CD4-positive, alpha-beta memory T cell (primary cell): ENCODE results near the gene THSD4. TPM values are rescaled to one million over a fixed set of nuclear protein-coding genes. Genes with fewer than 3 reads are reported as not detected.

Source experiments
- CTCF ChIA-PET: fragments of 350-600 bp; sonication (Branson Sonifier 250); formaldehyde crosslinking; loops from one replicate; lab custom pipeline; 2021; ENCODE audit warnings: inconsistent platforms; ENCODE audit not compliant: partially characterized antibody; lab: Charles Lee
- POLR2A ChIA-PET: fragments of 350-600 bp; sonication (Branson Sonifier 250); formaldehyde crosslinking; loops from one replicate; lab custom pipeline; 2021; ENCODE audit not compliant: partially characterized antibody; lab: Charles Lee
- DNase-seq, 5 donors: peaks; one replicate each; pipeline versions ENCODE4 v3.0.0 to v3.0.0-alpha.2; 2020 to 2022; ENCODE audit warnings: mixed read lengths in 1 of 5
- H3K27ac ChIP-seq: one replicate; pipeline ENCODE4 v1.7.0; 2013; ENCODE audit warnings: low read depth, low read length
- H3K27me3 ChIP-seq: 2 replicates; pipeline ENCODE4 v1.7.0; 2013; ENCODE audit warnings: mild to moderate bottlenecking, low read length, moderate library complexity; ENCODE audit not compliant: insufficient read depth
- H3K36me3 ChIP-seq: 2 replicates; pipeline ENCODE4 v1.7.0; 2013; ENCODE audit warnings: mild to moderate bottlenecking, low read length, moderate library complexity; ENCODE audit not compliant: insufficient read depth
- H3K4me1 ChIP-seq: 2 replicates; pipeline ENCODE4 v1.7.0; 2013; ENCODE audit warnings: mild to moderate bottlenecking, low read length, moderate library complexity; ENCODE audit not compliant: insufficient read depth
- H3K4me3 ChIP-seq, 2 donors: one replicate each; pipeline ENCODE4 v1.7.0; 2013; ENCODE audit warnings: low read length in 2 of 2, mild to moderate bottlenecking in 1 of 2
- H3K9me3 ChIP-seq, 2 donors: one replicate each; pipeline ENCODE4 v1.7.0; 2013; ENCODE audit warnings: low read length in 2 of 2, control low read depth in 1 of 2; ENCODE audit not compliant: control insufficient read depth in 1 of 2
- H3K27ac Mint-ChIP-seq, 7 donors: one replicate each; pipeline ENCODE4 v1.8.0; 2020 to 2021; ENCODE audit warnings: mixed read lengths in 7 of 7, mild to moderate bottlenecking in 6 of 7, inconsistent platforms in 3 of 7, moderate library complexity in 3 of 7
- H3K27me3 Mint-ChIP-seq, 2 donors: one replicate each; pipeline ENCODE4 v1.8.0; 2020 to 2021; ENCODE audit warnings: mixed read lengths in 2 of 2
- H3K36me3 Mint-ChIP-seq, 2 donors: one replicate each; pipeline ENCODE4 v1.8.0; 2020 to 2021; ENCODE audit warnings: mixed read lengths in 2 of 2, inconsistent platforms in 1 of 2, mild to moderate bottlenecking in 1 of 2
- H3K4me1 Mint-ChIP-seq, 4 donors: one replicate each; pipeline ENCODE4 v1.8.0; 2020 to 2021; ENCODE audit warnings: mixed read lengths in 4 of 4, mild to moderate bottlenecking in 1 of 4
- H3K4me3 Mint-ChIP-seq, 8 donors: one replicate each; pipeline ENCODE4 v1.8.0; 2020 to 2021; ENCODE audit warnings: mixed read lengths in 8 of 8, mild to moderate bottlenecking in 7 of 8, moderate library complexity in 6 of 8, inconsistent platforms in 3 of 8
- H3K9me3 Mint-ChIP-seq, 8 donors: one replicate each; pipeline ENCODE4 v1.8.0; 2020 to 2021; ENCODE audit warnings: mixed read lengths in 8 of 8, mild to moderate bottlenecking in 5 of 8, inconsistent platforms in 3 of 8, moderate library complexity in 1 of 8
- intact Hi-C: fragments of 100-400 bp; cut with micrococcal nuclease; formaldehyde crosslinking; loops from one replicate; pipeline ENCODE4 v1.15.1; 2023
- polyA plus RNA-seq, 2 donors: library from polyadenylated mRNA; unstranded; fragments of 300-500 nt; fragmentation: Illumina TruSeq; gene quantifications; one replicate each; pipeline ENCODE4 v1.2.3, GENCODE V29; 2021
- total RNA-seq, 2 experiments: library from RNA; stranded (reverse); gene quantifications; one replicate each; pipeline ENCODE4 v1.2.3, GENCODE V29; 2021

THSD4 gene
- total and polyA plus RNA-seq, 4 experiments from 2014 or later: not detected

DNA sequence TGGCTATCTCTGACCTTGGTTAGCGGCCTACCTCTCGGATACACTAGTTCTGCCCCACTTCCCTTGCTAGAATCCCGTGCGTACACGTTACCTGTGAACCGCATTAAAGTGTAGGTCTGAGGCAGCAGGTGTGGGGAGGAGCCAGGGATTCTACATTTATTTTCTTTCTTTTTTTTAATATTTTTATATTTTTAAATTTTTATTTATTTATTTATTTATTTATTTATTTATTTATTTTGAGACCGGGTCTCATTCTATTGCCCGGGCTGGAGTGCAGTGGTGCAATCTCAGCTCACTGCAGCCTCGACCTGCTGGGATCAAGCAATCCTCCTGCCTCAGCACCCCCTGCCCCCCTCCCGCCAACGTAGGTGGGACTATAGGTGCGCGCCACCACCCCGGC, 634.2 kb downstream of the THSD4 start:
- Mint-ChIP-seq H3K4me1 (peaks cover 0 to 3% (median 0%) of the 10 kb centered on the region in 4 donors), H3K27ac (no peak overlapping the region), H3K9me3 (no peaks in the 10 kb centered on the region), H3K27me3 (peaks cover 8 to 13% of the 10 kb centered on the region in 2 donors), H3K4me3 (no peak overlapping the region), H3K36me3 (no peaks in the 10 kb centered on the region)
- no peaks in the 10 kb centered on the region for H3K9me3 ChIP-seq
- intact Hi-C loops: no loop called here
- ChIA-PET POLR2A (no interaction called here), CTCF (no interaction called here)
- H3K36me3 ChIP-seq: no peaks in the 10 kb centered on the region
- no peaks in the 10 kb centered on the region for H3K27me3 ChIP-seq
- no peak for DNase-seq
- H3K4me1 ChIP-seq: no peaks in the 10 kb centered on the region
- no peak overlapping the region for H3K27ac ChIP-seq
- H3K4me3 ChIP-seq: no peak overlapping the region

DNA sequence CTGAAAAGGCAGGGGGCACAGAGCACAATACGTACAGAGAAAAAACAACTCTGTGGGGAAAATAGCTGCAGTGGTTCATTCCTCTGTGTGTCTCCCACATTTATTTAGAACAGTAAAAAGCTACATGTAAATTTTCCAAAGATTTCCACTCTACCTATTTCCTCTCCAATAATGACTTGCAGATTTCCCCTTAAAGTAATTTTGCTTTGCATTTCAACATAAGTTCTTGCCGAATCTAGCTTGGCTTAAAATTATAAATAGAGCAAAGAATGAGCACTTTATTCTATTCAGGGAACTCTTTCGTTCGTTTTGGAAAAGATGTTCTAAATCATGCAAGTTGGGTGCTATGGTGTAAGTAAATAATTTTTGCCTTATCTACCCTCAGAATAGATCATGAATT, 636.9 kb downstream of the THSD4 start:
- peaks cover 0 to 3% (median 0%) of the 10 kb centered on the region in 8 donors for H3K9me3 Mint-ChIP-seq
- CTCF ChIA-PET: interaction anchor here (1.7 to 3.9 kb wide), 4 partner anchors 9 to 404 kb away, joined by 4 to 34 read pairs (median 6); no protein-coding TSS in a partner anchor
- no peak overlapping the region for H3K4me3 Mint-ChIP-seq

DNA sequence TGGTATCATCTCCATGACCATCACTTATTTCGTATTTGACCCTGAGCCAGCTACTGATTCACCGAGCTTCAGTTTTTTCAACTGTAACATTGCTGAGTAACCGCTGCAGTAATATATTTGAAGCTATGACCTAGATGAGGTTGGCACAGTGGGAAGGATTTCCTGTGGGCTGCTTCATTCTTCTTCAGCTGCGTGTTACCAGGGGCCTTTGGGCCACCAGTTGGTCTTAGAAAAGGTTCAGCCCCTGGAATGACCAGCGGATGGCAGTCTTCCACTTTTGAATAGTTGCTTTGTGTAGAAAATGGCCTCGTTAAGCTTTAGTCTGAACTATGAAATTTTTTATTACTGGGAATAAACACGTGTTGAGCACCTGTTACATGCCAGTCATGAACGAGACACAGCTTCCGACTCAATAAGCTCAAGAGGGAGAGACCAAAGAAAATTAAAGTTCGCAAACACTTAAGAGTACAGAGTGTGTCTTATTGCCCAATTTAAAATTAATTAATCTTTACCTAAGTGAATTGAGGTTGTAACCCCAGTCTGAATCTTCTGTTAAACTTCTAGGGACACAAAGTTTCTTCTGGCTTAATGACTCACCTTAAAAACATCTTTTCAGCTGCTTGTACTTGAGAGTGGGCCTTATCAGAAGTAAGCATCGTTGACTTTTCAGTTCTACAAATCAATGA, 637.5 kb downstream of the THSD4 start:
- no peaks in the 10 kb centered on the region for H3K27me3 ChIP-seq
- H3K4me1 ChIP-seq: no peaks in the 10 kb centered on the region
- H3K27ac Mint-ChIP-seq: no peak overlapping the region
- peaks cover 11 to 22% of the 10 kb centered on the region in 2 donors for H3K27me3 Mint-ChIP-seq
- DNase-seq: no peak
- H3K9me3 Mint-ChIP-seq: peaks cover 0 to 3% (median 0%) of the 10 kb centered on the region in 8 donors
- H3K4me3 ChIP-seq: no peak overlapping the region
- H3K4me1 Mint-ChIP-seq: peaks cover 0 to 3% (median 0%) of the 10 kb centered on the region in 4 donors
- H3K36me3 Mint-ChIP-seq: no peaks in the 10 kb centered on the region
- H3K9me3 ChIP-seq: no peaks in the 10 kb centered on the region
- intact Hi-C loops: no loop called here
- H3K27ac ChIP-seq: no peak overlapping the region
- no peak overlapping the region for H3K4me3 Mint-ChIP-seq
- ChIA-PET POLR2A (no interaction called here), CTCF (interaction anchor here (1.3 to 3.9 kb wide), 3 partner anchors 9 to 403 kb away, joined by 3 to 34 read pairs (median 5); no protein-coding TSS in a partner anchor)
- no peaks in the 10 kb centered on the region for H3K36me3 ChIP-seq

More for the DNA sequence above, 636.9 kb downstream of the THSD4 start:
- no peaks in the 10 kb centered on the region for H3K4me1 ChIP-seq
- no peak for DNase-seq
- no peaks in the 10 kb centered on the region for H3K9me3 ChIP-seq
- Mint-ChIP-seq H3K27me3 (peaks cover 11 to 23% of the 10 kb centered on the region in 2 donors), H3K36me3 (no peaks in the 10 kb centered on the region), H3K4me1 (peaks cover 0 to 3% (median 0%) of the 10 kb centered on the region in 4 donors), H3K27ac (peak overlapping the region in 1 of 7 donors; percentile 25)
- intact Hi-C loops: no loop called here
- no peak overlapping the region for H3K27ac ChIP-seq
- H3K36me3 ChIP-seq: no peaks in the 10 kb centered on the region
- no peaks in the 10 kb centered on the region for H3K27me3 ChIP-seq
- POLR2A ChIA-PET: no interaction called here
- no peak overlapping the region for H3K4me3 ChIP-seq

DNA sequence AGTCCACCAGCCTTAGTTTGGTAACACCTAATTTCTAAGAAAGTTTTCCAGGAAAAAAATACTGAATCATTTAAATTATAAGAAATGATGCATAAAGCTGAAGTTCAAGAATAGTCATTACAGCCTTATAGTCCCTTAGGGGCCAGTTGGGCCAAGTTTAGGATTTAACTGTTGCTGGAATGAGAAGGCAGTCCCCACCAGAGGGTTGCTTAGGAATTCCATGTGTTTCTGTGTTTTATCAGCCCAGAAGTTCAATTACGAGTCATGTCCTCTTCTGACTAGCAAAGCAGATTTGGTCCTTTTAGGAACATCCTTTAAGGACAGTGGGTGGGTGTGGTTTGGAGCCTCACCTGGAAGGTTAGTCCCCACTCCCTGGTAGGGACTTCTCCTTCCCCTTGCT, 638.1 kb downstream of the THSD4 start:
- no peaks in the 10 kb centered on the region for H3K4me1 ChIP-seq
- no peaks in the 10 kb centered on the region for H3K36me3 ChIP-seq
- no peaks in the 10 kb centered on the region for H3K9me3 ChIP-seq
- ChIA-PET CTCF (interaction anchor here (1.3 to 3.9 kb wide), 2 partner anchors 10 to 403 kb away, joined by 3 to 34 read pairs; no protein-coding TSS in a partner anchor), POLR2A (no interaction called here)
- H3K9me3 Mint-ChIP-seq: peaks cover 0 to 3% (median 0%) of the 10 kb centered on the region in 8 donors
- H3K27me3 Mint-ChIP-seq: peaks cover 11 to 22% of the 10 kb centered on the region in 2 donors
- no peaks in the 10 kb centered on the region for H3K36me3 Mint-ChIP-seq
- H3K4me3 ChIP-seq: no peak overlapping the region
- H3K27ac Mint-ChIP-seq: no peak overlapping the region
- DNase-seq: no peak
- H3K4me3 Mint-ChIP-seq: no peak overlapping the region
- intact Hi-C loops: no loop called here
- H3K4me1 Mint-ChIP-seq: peaks cover 0 to 3% (median 0%) of the 10 kb centered on the region in 4 donors
- H3K27me3 ChIP-seq: no peaks in the 10 kb centered on the region
- H3K27ac ChIP-seq: no peak overlapping the region

DNA sequence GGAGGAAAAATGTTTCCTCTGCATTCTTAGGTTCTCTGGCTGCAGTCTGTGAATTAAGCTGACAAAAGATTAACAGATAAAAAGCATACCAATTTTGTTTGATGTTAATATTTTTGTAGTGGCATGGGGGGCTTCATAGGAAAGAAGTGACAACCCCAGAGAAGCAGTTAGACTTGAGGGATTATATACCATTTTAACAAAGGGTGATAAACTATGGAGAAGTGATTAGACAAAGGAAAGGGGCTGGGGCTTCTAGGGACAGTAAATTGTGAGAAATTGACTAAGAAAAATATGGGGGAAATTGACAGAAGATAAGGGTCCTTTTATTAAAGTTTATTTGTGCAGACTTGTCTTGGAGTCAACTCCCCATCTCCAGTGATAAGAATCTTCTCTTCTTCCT, 639.4 kb downstream of the THSD4 start:
- no peaks in the 10 kb centered on the region for H3K36me3 ChIP-seq
- Mint-ChIP-seq H3K27ac (no peak overlapping the region), H3K9me3 (peaks cover 0 to 3% (median 0%) of the 10 kb centered on the region in 8 donors), H3K4me3 (no peak overlapping the region), H3K27me3 (peaks cover 11 to 19% of the 10 kb centered on the region in 2 donors), H3K36me3 (no peaks in the 10 kb centered on the region), H3K4me1 (peaks cover 0 to 3% (median 0%) of the 10 kb centered on the region in 4 donors)
- intact Hi-C loops: no loop called here
- ChIA-PET CTCF (interaction anchor here (3.9 kb wide), 1 partner anchor 11 kb away, joined by 34 read pairs; no protein-coding TSS in a partner anchor), POLR2A (no interaction called here)
- no peaks in the 10 kb centered on the region for H3K4me1 ChIP-seq
- no peak for DNase-seq
- H3K9me3 ChIP-seq: no peaks in the 10 kb centered on the region
- H3K27me3 ChIP-seq: no peaks in the 10 kb centered on the region
- H3K27ac ChIP-seq: no peak overlapping the region
- no peak overlapping the region for H3K4me3 ChIP-seq

DNA sequence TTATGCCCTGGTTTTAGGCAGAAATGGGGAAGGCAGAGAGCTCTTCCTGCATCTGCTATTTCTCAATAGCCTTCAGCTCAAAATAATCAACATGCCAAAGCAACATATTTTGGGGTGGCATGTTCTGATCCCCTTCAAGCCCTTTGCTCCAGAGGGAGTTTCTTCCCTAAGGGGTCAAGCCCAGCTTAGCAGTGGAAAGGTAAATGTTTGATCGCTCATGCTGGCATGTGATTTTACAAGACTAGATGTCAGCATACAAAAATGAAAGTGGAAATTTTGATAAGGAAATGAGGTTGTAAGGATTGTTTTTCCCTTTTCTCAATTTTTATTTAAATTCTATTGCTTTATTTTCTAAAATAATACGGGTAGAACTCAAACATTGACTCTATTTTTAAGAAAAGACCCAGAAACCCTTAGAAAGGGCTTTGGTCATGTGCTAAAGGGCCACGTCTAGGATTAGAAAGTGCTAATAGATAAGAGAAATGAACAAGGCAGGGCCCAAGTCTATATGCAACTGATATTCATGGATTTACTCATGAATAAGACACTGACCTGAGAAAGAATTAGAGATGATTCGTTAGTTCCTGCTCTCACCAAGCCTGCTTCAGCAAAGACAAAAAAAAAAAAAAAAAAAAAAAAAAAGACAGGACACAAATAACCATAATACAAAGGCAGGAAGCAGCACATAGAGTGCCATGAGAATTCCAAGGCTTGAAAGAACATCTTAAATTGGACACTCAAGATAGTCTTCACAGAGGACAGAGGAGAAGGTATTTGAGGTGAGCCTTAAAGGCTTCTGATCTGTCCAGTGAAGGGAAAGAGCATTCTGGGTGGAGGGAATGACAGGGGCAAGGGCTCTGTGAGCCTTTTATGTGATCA, 640.1 kb downstream of the THSD4 start:
- H3K4me3 ChIP-seq: no peak overlapping the region
- H3K36me3 ChIP-seq: no peaks in the 10 kb centered on the region
- H3K9me3 ChIP-seq: no peaks in the 10 kb centered on the region
- H3K27ac ChIP-seq: no peak overlapping the region
- intact Hi-C loops: no loop called here
- no peaks in the 10 kb centered on the region for H3K4me1 ChIP-seq
- Mint-ChIP-seq H3K4me1 (peaks cover 0 to 3% (median 0%) of the 10 kb centered on the region in 4 donors), H3K9me3 (peaks cover 0 to 8% (median 1%) of the 10 kb centered on the region in 8 donors), H3K36me3 (no peaks in the 10 kb centered on the region), H3K27ac (peak overlapping the region in 1 of 7 donors; percentile 15), H3K27me3 (peaks cover 10 to 18% of the 10 kb centered on the region in 2 donors), H3K4me3 (no peak overlapping the region)
- DNase-seq: no peak
- CTCF ChIA-PET: interaction anchor here (3.9 kb wide), 1 partner anchor 12 kb away, joined by 34 read pairs; no protein-coding TSS in a partner anchor
- POLR2A ChIA-PET: no interaction called here
- no peaks in the 10 kb centered on the region for H3K27me3 ChIP-seq
